Measurements from ENCODE around the gene RNASE8.

- TF ChIP-seq, protein P1, sequence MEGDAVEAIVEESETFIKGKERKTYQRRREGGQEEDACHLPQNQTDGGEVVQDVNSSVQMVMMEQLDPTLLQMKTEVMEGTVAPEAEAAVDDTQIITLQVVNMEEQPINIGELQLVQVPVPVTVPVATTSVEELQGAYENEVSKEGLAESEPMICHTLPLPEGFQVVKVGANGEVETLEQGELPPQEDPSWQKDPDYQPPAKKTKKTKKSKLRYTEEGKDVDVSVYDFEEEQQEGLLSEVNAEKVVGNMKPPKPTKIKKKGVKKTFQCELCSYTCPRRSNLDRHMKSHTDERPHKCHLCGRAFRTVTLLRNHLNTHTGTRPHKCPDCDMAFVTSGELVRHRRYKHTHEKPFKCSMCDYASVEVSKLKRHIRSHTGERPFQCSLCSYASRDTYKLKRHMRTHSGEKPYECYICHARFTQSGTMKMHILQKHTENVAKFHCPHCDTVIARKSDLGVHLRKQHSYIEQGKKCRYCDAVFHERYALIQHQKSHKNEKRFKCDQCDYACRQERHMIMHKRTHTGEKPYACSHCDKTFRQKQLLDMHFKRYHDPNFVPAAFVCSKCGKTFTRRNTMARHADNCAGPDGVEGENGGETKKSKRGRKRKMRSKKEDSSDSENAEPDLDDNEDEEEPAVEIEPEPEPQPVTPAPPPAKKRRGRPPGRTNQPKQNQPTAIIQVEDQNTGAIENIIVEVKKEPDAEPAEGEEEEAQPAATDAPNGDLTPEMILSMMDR (IDR thresholded peaks at IDR 0.05; ENCODE audit: low read depth, low read length, poor library complexity, severe bottlenecking): no peak
- no peak for TF ChIP-seq EZH2phosphoT487 (IDR thresholded peaks at IDR 0.05; ENCODE audit: borderline replicate concordance, low read length)
Observed at GRCh38 chr14:21050597-21050996, 7.0 kb upstream of the RNASE8 start.

All from DOHH2 (cell line).